Measurements from ENCODE around the gene MBNL1. TPM values are rescaled to one million over a fixed set of nuclear protein-coding genes. Genes with fewer than 3 reads are reported as not detected.

MBNL1 gene
- total RNA-seq, 1 experiment from 2014 or later: 68.6 TPM

GRCh38 chr3:152496286-152496685, 227.6 kb downstream of the MBNL1 start:
- Mint-ChIP-seq H3K4me3 (ENCODE audit: unreplicated experiment) (no peak overlapping the region), H3K27ac (ENCODE audit: unreplicated experiment) (no peak overlapping the region), H3K4me1 (ENCODE audit: low read depth, unreplicated experiment) (no peaks in the 10 kb centered on the region), H3K36me3 (ENCODE audit: insufficient read depth, unreplicated experiment) (no peaks in the 10 kb centered on the region), H3K27me3 (ENCODE audit: insufficient read depth, unreplicated experiment) (peaks cover 2% of the 10 kb centered on the region), H3K9me3 (ENCODE audit: unreplicated experiment) (no peaks in the 10 kb centered on the region)
- CTCF ChIA-PET: no interaction called here
- POLR2A ChIA-PET: no interaction called here
- Histone ChIP-seq H3K27me3 (replicated peaks; ENCODE audit: control insufficient read depth, insufficient read depth, low read length) (no peaks in the 10 kb centered on the region), H3K9me3 (no peaks in the 10 kb centered on the region), H3K4me3 (ENCODE audit: low read depth, low read length) (no peak overlapping the region), H3K4me1 (no peaks in the 10 kb centered on the region), H3K36me3 (ENCODE audit: control insufficient read depth, insufficient read depth, low read length) (no peaks in the 10 kb centered on the region)
- TF ChIP-seq CTCF (IDR thresholded peaks at IDR 0.05; ENCODE audit: insufficient read depth in 1 of 2, low read depth in 1 of 2, low read length in 1 of 2, severe bottlenecking in 1 of 2, unreplicated experiment in 1 of 2): no peak
- DNase-seq: no peak
- BruUV-seq (replicated peaks): no TSS peak
- intact Hi-C loops (cut with micrococcal nuclease; ENCODE audit: unreplicated experiment): no loop called here

GRCh38 chr3:152496716-152497115, 228.0 kb downstream of the MBNL1 start:
- Histone ChIP-seq H3K4me3 (ENCODE audit: low read depth, low read length) (no peak overlapping the region), H3K9me3 (no peaks in the 10 kb centered on the region), H3K27me3 (replicated peaks; ENCODE audit: control insufficient read depth, insufficient read depth, low read length) (no peaks in the 10 kb centered on the region), H3K4me1 (no peaks in the 10 kb centered on the region), H3K36me3 (ENCODE audit: control insufficient read depth, insufficient read depth, low read length) (no peaks in the 10 kb centered on the region)
- ChIA-PET CTCF (no interaction called here), POLR2A (no interaction called here)
- BruUV-seq (replicated peaks): no TSS peak
- DNase-seq: no peak
- TF ChIP-seq CTCF (IDR thresholded peaks at IDR 0.05; ENCODE audit: insufficient read depth in 1 of 2, low read depth in 1 of 2, low read length in 1 of 2, severe bottlenecking in 1 of 2, unreplicated experiment in 1 of 2): no peak
- intact Hi-C loops (cut with micrococcal nuclease; ENCODE audit: unreplicated experiment): no loop called here
- H3K27me3 Mint-ChIP-seq (ENCODE audit: insufficient read depth, unreplicated experiment): peaks cover 2% of the 10 kb centered on the region
- H3K9me3 Mint-ChIP-seq (ENCODE audit: unreplicated experiment): no peaks in the 10 kb centered on the region
- H3K4me3 Mint-ChIP-seq (ENCODE audit: unreplicated experiment): no peak overlapping the region
- H3K27ac Mint-ChIP-seq (ENCODE audit: unreplicated experiment): no peak overlapping the region
- no peaks in the 10 kb centered on the region for H3K4me1 Mint-ChIP-seq (ENCODE audit: low read depth, unreplicated experiment)
- H3K36me3 Mint-ChIP-seq (ENCODE audit: insufficient read depth, unreplicated experiment): no peaks in the 10 kb centered on the region

GRCh38 chr3:152497457-152497856, 228.7 kb downstream of the MBNL1 start:
- H3K9me3 Mint-ChIP-seq (ENCODE audit: unreplicated experiment): peaks cover under 1% of the 10 kb centered on the region
- no peaks in the 10 kb centered on the region for H3K4me1 ChIP-seq
- no peak overlapping the region for H3K4me3 ChIP-seq (ENCODE audit: low read depth, low read length)
- no peaks in the 10 kb centered on the region for H3K4me1 Mint-ChIP-seq (ENCODE audit: low read depth, unreplicated experiment)
- H3K27me3 Mint-ChIP-seq (ENCODE audit: insufficient read depth, unreplicated experiment): peaks cover 2% of the 10 kb centered on the region
- H3K4me3 Mint-ChIP-seq (ENCODE audit: unreplicated experiment): no peak overlapping the region
- CTCF ChIA-PET: no interaction called here
- no peaks in the 10 kb centered on the region for H3K9me3 ChIP-seq
- POLR2A ChIA-PET: no interaction called here
- no peak for DNase-seq
- TF ChIP-seq CTCF (IDR thresholded peaks at IDR 0.05; ENCODE audit: insufficient read depth in 1 of 2, low read depth in 1 of 2, low read length in 1 of 2, severe bottlenecking in 1 of 2, unreplicated experiment in 1 of 2): no peak
- H3K27me3 ChIP-seq (replicated peaks; ENCODE audit: control insufficient read depth, insufficient read depth, low read length): no peaks in the 10 kb centered on the region
- no peaks in the 10 kb centered on the region for H3K36me3 Mint-ChIP-seq (ENCODE audit: insufficient read depth, unreplicated experiment)
- no peaks in the 10 kb centered on the region for H3K36me3 ChIP-seq (ENCODE audit: control insufficient read depth, insufficient read depth, low read length)
- intact Hi-C loops (cut with micrococcal nuclease; ENCODE audit: unreplicated experiment): no loop called here
- BruUV-seq (replicated peaks): no TSS peak
- H3K27ac Mint-ChIP-seq (ENCODE audit: unreplicated experiment): no peak overlapping the region

All from Caco-2 (cell line).